ENCODE measurements around the gene CHST8.

- TF ChIP-seq TARDBP (IDR thresholded peaks at IDR 0.05): no peak
- TF ChIP-seq ARNT (IDR thresholded peaks at IDR 0.05): no peak
These were observed 158.5 kb downstream of the CHST8 start for GRCh38 chr19:33780251-33780650.
